ENCODE measurements around the gene TRAF2.
A peak's percentile ranks its signal among the peaks of the same experiment; 100 is the strongest.

Gene TRAF2

DNA sequence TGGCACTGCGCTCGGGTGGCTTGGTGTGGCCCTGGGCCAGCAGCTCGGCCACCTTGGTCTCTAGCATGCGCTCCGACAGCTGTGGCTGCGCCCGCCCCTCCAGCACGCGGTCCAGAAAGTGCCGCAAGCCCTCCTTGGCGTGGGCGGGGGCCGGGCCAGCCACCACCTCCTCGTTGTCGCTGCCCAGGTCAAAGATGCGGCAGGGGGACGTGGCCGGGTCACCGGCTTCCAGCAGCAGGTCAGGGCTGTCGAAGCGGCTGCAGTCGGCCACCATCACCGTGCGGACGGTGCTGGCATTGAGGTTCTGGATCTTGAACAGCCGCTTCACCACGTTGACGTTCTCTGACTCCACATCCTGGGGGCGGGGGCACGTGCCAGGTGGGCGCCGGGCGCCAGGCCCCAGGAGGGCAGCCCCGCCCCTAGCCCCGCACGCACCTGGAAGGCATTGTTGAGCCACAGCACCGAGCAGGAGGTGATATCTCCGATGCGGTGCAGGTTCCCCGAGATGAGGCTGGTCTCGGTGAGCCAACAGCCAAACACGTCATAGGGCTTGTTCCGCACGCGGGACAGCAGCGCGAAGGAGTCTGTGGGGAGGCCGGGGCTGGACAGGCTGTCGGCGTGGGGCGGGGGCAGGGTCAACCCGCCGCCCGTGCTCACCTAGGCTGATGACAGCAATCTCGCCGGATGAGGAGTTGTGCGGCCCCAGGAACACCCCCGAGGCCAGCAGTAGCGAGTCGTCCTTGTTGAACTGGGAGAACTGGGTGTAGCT is 56.0 kb downstream of the TRAF2 start:
- TF ChIP-seq TEAD4 (IDR thresholded peaks at IDR 0.05), result no peak
- TF ChIP-seq TAF1 (IDR thresholded peaks at IDR 0.05; ENCODE audit: low read depth), result no peak
- TF ChIP-seq EP300 (IDR thresholded peaks at IDR 0.05; ENCODE audit: borderline replicate concordance), result no peak
- no peak for TF ChIP-seq CEBPB (IDR thresholded peaks at IDR 0.05)
- TF ChIP-seq YY1 (IDR thresholded peaks at IDR 0.05; ENCODE audit: low read depth), result no peak
- TF ChIP-seq ZBTB7A (IDR thresholded peaks at IDR 0.05; ENCODE audit: low read depth), result no peak
- TF ChIP-seq RAD21 (IDR thresholded peaks at IDR 0.05; ENCODE audit: low read depth), result no peak
- TF ChIP-seq, protein P1, sequence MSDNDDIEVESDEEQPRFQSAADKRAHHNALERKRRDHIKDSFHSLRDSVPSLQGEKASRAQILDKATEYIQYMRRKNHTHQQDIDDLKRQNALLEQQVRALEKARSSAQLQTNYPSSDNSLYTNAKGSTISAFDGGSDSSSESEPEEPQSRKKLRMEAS (IDR thresholded peaks at IDR 0.05), result no peak
- TF ChIP-seq REST (IDR thresholded peaks at IDR 0.05; ENCODE audit: low read depth), result no peak
- no peak for TF ChIP-seq EGR1 (IDR thresholded peaks at IDR 0.05)
- TF ChIP-seq NFIC (IDR thresholded peaks at IDR 0.05), result no peak

- TF ChIP-seq TEAD4 (IDR thresholded peaks at IDR 0.05) (no peak), ZBTB7A (IDR thresholded peaks at IDR 0.05; ENCODE audit: low read depth) (peak; percentile 39; the same call in 1 of the 2 replicates)
Observed at GRCh38 chr9:136942881-136943230, 56.5 kb downstream of the TRAF2 start.

DNA sequence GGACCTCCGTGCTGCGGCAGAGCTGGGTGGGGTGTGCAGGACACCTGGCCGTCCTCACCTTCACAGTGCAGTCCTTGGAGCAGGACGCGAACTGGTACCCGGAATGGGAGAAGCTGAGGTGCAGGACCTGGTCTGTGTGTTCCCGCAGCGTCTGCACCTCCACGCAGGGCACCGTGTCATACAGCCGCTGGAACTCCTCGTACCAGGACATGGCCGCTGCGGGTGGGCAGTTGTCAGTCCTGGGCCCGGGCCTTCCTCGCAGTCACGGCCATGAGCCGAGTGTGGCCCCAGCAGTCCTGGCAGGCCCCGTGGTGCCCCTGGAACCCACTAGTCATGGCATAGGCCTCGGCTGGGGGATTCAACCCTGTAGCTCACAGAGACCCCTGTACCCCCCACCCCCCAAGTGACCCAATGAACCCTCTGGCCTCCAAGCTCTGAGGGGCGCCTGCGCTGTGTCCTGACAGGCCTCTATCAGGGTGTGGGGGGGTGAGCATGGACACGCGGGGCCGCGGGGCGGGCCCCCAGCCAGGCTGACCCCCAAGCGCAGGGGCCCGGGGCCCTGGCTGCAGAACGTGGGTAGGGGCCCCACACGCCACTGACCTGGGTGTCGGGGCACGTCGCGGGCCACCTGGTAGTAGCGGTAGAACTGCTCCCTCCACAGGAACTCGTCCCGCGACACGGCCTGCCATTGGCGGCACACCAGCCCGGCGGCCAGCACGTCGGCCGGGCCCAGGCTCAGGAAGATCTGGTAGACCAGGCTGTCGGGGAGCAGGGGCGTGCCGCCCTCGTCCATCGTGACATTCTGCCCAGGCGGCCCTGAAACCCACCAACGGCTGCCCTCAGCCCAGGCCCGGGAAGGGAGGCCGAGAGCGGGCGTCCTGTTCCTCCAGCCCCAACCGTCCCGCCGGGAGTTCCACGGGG is 57.2 kb downstream of the TRAF2 start:
- TF ChIP-seq CEBPB (IDR thresholded peaks at IDR 0.05) (no peak), TAF1 (IDR thresholded peaks at IDR 0.05; ENCODE audit: low read depth) (no peak), TCF12 (IDR thresholded peaks at IDR 0.05; ENCODE audit: low read depth) (peak; percentile 30; the same call in 1 of the 2 replicates), EGR1 (IDR thresholded peaks at IDR 0.05) (no peak), CREB1 (IDR thresholded peaks at IDR 0.05; ENCODE audit: low read depth) (no peak), EP300 (IDR thresholded peaks at IDR 0.05; ENCODE audit: borderline replicate concordance) (no peak), ZBTB7A (IDR thresholded peaks at IDR 0.05; ENCODE audit: low read depth) (no peak; the same call in 1 of the 2 replicates), YY1 (IDR thresholded peaks at IDR 0.05; ENCODE audit: low read depth) (no peak), FOXM1 (IDR thresholded peaks at IDR 0.05; ENCODE audit: borderline replicate concordance, low read depth) (no peak), TEAD4 (IDR thresholded peaks at IDR 0.05) (no peak), NFIC (IDR thresholded peaks at IDR 0.05) (no peak)
- TF ChIP-seq, protein P2, sequence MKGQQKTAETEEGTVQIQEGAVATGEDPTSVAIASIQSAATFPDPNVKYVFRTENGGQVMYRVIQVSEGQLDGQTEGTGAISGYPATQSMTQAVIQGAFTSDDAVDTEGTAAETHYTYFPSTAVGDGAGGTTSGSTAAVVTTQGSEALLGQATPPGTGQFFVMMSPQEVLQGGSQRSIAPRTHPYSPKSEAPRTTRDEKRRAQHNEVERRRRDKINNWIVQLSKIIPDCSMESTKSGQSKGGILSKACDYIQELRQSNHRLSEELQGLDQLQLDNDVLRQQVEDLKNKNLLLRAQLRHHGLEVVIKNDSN (IDR thresholded peaks at IDR 0.05), result no peak
- TF ChIP-seq, protein P1 (IDR thresholded peaks at IDR 0.05), result peak; percentile 63; the same call in 1 of the 2 replicates

DNA sequence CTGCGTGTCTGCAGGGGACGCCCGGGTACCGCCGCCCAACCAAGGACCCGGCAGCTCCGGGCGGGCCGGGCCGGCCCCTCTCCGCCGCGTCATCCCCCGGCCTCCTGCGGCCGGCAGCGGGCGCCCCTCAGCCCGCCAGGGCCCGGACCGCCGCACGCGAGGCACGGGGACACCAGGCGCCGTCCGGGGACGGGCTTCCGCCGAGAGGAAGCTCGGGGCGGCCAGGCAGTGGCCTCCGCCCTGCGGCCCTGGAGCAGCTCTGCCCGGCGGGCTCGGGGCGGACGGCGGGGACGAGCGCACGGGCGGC is 57.8 kb downstream of the TRAF2 start:
- no peak for TF ChIP-seq RAD21 (IDR thresholded peaks at IDR 0.05; ENCODE audit: low read depth)

DNA sequence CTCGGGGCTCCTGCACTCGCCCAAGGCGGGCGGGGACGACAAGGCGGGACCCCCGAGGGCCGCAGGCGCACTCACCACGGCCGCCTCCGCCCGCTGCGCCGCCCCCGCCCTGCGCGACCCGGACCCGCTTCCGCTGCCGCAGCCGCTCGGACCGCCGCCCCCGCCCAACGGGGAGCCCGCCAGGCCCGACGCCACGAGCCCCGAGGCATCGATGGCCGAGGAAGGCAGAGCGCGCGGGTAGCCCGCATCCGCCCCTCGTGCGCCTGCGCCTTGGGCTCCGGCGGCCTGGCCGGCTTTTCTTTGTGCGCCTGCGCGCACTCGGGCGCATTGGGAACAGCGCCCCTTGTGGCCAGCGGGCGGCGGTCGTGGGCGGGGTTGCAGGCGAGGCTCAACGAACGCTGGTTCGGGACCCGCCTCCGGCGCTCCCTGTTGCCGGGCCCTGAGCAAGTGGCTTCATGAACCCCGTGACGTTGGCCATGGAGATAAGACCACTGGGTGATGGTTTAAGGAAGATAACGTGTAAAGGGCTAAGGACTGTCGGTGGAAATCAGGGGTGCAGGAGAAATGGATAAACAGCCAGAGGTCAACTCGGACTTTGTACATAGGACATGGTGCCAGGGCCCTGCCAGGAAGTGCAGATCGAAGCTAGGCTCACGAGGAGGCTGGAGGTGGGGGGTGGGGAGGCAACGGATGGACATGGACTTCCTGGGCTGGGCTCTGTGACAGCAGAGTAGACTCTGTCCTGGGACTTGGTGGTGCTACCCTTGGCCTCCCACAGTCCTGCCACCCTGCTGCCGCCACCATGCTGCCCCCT is 58.4 kb downstream of the TRAF2 start, which contains the start of the genes C8G and FBXW5:
C8G (plus strand) TSS at position 725 of the 814 bp plus-strand sequence; CDS start at position 803, 78 bp downstream.
FBXW5 (minus strand) TSS at position 220 of the 814 bp plus-strand sequence. CDS start 655 bp downstream, outside the sequence.
- TF ChIP-seq, protein P1 (IDR thresholded peaks at IDR 0.05), result no peak
- TF ChIP-seq RAD21 (IDR thresholded peaks at IDR 0.05; ENCODE audit: low read depth) (peak; percentile 29; the same call in 1 of the 2 replicates), REST (IDR thresholded peaks at IDR 0.05; ENCODE audit: low read depth) (no peak), EP300 (IDR thresholded peaks at IDR 0.05; ENCODE audit: borderline replicate concordance) (no peak; the same call in 1 of the 2 replicates), NFIC (IDR thresholded peaks at IDR 0.05) (no peak), ZBTB7A (IDR thresholded peaks at IDR 0.05; ENCODE audit: low read depth) (0 out of 2 replicates have a peak, but pooled peaks have one; percentile 20), YY1 (IDR thresholded peaks at IDR 0.05; ENCODE audit: low read depth) (peak; percentile 81), EGR1 (IDR thresholded peaks at IDR 0.05) (peak; percentile 89)
- TF ChIP-seq, protein P2 (IDR thresholded peaks at IDR 0.05), result no peak

Measured in Ishikawa (cell line).